Neural crest cell (in vitro differentiated cells): Measurements from ENCODE around the gene FANK1. TPM values are rescaled to one million over a fixed set of nuclear protein-coding genes. Genes with fewer than 3 reads are reported as not detected.

Experiments
- DNase-seq: peaks from one replicate; pipeline ENCODE4 v3.0.0; 2021; ENCODE audit warnings: low read depth, mixed read lengths, low spot score
- H3K27ac Mint-ChIP-seq: one replicate; pipeline ENCODE4 v1.8.0; 2021; ENCODE audit warnings: mild to moderate bottlenecking, mixed read lengths; ENCODE audit not compliant: unreplicated experiment
- H3K27me3 Mint-ChIP-seq: 2 replicates; pipeline ENCODE4 v1.8.0; 2021; ENCODE audit warnings: low read depth, mild to moderate bottlenecking, mixed read lengths
- H3K36me3 Mint-ChIP-seq: 2 replicates; pipeline ENCODE4 v1.8.0; 2021; ENCODE audit warnings: low read depth, mild to moderate bottlenecking, mixed read lengths
- H3K4me1 Mint-ChIP-seq: 2 replicates; pipeline ENCODE4 v1.8.0; 2021; ENCODE audit warnings: mixed read lengths
- H3K4me3 Mint-ChIP-seq: one replicate; pipeline ENCODE4 v1.8.0; 2021; ENCODE audit warnings: mild to moderate bottlenecking, mixed read lengths
- H3K9me3 Mint-ChIP-seq: 2 replicates; pipeline ENCODE4 v1.8.0; 2021; ENCODE audit warnings: mixed read lengths
- CTCF ChIP-seq: fragments of 200-600 bp; sonication (generic); conservative IDR thresholded peaks from 2 replicates; pipeline ENCODE4 v1.5.0; 2021; ENCODE audit warnings: antibody characterized with exemption, mild to moderate bottlenecking
- total RNA-seq: library from RNA; stranded (reverse); gene quantifications from 2 replicates; pipeline ENCODE4 v1.2.1, GENCODE V29; 2021

The FANK1 gene
- total RNA-seq, 1 donor from 2014 or later: 2.4 TPM

GRCh38 chr10:126034586-126034985 lies 138.2 kb downstream of the FANK1 start:
- Mint-ChIP-seq H3K4me1 (no peaks in the 10 kb centered on the region), H3K27ac (no peak overlapping the region), H3K27me3 (no peaks in the 10 kb centered on the region), H3K36me3 (peaks cover 58% of the 10 kb centered on the region), H3K9me3 (peaks cover 7% of the 10 kb centered on the region), H3K4me3 (no peak overlapping the region)
- DNase-seq: no peak
- no peak for TF ChIP-seq CTCF

GRCh38 chr10:126036515-126036914 lies 140.2 kb downstream of the FANK1 start:
- Mint-ChIP-seq H3K4me1 (peaks cover 6% of the 10 kb centered on the region), H3K4me3 (no peak overlapping the region)

GRCh38 chr10:126037946-126038345 lies 141.6 kb downstream of the FANK1 start:
- DNase-seq: no peak
- peaks cover 17% of the 10 kb centered on the region for H3K4me1 Mint-ChIP-seq

More at GRCh38 chr10:126036515-126036914, 140.2 kb downstream of the FANK1 start:
- Mint-ChIP-seq H3K36me3 (peaks cover 45% of the 10 kb centered on the region), H3K9me3 (peaks cover 7% of the 10 kb centered on the region), H3K27ac (no peak overlapping the region), H3K27me3 (no peaks in the 10 kb centered on the region)
- DNase-seq: no peak
- TF ChIP-seq CTCF: no peak

GRCh38 chr10:126041117-126041516 lies 144.8 kb downstream of the FANK1 start:
- Mint-ChIP-seq H3K27me3 (no peaks in the 10 kb centered on the region), H3K4me3 (no peak overlapping the region), H3K27ac (peak overlapping the region; percentile 45), H3K9me3 (no peaks in the 10 kb centered on the region), H3K36me3 (peaks cover 20% of the 10 kb centered on the region), H3K4me1 (peaks cover 17% of the 10 kb centered on the region)
- TF ChIP-seq CTCF: no peak
- no peak for DNase-seq

More at GRCh38 chr10:126037946-126038345, 141.6 kb downstream of the FANK1 start:
- H3K27ac Mint-ChIP-seq: no peak overlapping the region
- H3K36me3 Mint-ChIP-seq: peaks cover 38% of the 10 kb centered on the region
- H3K27me3 Mint-ChIP-seq: no peaks in the 10 kb centered on the region
- peaks cover 7% of the 10 kb centered on the region for H3K9me3 Mint-ChIP-seq
- no peak overlapping the region for H3K4me3 Mint-ChIP-seq
- no peak for TF ChIP-seq CTCF

- Mint-ChIP-seq H3K4me3 (peak overlapping the region; percentile 8), H3K4me1 (peaks cover 17% of the 10 kb centered on the region), H3K27me3 (no peaks in the 10 kb centered on the region), H3K36me3 (peaks cover 14% of the 10 kb centered on the region), H3K9me3 (no peaks in the 10 kb centered on the region), H3K27ac (peak overlapping the region; percentile 93)
- peak; percentile 60 for DNase-seq
- TF ChIP-seq CTCF: no peak
These were observed 145.5 kb downstream of the FANK1 start for GRCh38 chr10:126041804-126042231.
